Measurements from ENCODE around the gene TYSND1. TPM values are rescaled to one million over a fixed set of nuclear protein-coding genes. Genes with fewer than 3 reads are reported as not detected.

The TYSND1 gene
- total and polyA plus RNA-seq, 8 donors, result 1.2 to 79.4 (median 5.1) TPM

GRCh38 chr10:70093335-70093944, 53.1 kb downstream of the TYSND1 start:
- Histone ChIP-seq H3K4me3 (no peak overlapping the region), H3K9me3 (no peaks in the 10 kb centered on the region), H3K27ac (no peak overlapping the region), H3K4me1 (no peaks in the 10 kb centered on the region), H3K36me3 (peaks cover 4 to 87% (median 45%) of the 10 kb centered on the region in 4 donors), H3K27me3 (no peaks in the 10 kb centered on the region)
- WGBS, 5 donors, result 80 to 89% (median 86%) methylated on average over 9 of the region's 9 CpGs
- no peak for DNase-seq
- intact Hi-C loops (cut with DNase I; ENCODE audit: low total_unique reads), result no loop called here
- TF ChIP-seq POLR2AphosphoS5 (IDR thresholded peaks at IDR 0.05) (no peak), POLR2A (IDR thresholded peaks at IDR 0.05) (no peak), EP300 (IDR thresholded peaks at IDR 0.05) (no peak)
- TF ChIP-seq, protein P1, sequence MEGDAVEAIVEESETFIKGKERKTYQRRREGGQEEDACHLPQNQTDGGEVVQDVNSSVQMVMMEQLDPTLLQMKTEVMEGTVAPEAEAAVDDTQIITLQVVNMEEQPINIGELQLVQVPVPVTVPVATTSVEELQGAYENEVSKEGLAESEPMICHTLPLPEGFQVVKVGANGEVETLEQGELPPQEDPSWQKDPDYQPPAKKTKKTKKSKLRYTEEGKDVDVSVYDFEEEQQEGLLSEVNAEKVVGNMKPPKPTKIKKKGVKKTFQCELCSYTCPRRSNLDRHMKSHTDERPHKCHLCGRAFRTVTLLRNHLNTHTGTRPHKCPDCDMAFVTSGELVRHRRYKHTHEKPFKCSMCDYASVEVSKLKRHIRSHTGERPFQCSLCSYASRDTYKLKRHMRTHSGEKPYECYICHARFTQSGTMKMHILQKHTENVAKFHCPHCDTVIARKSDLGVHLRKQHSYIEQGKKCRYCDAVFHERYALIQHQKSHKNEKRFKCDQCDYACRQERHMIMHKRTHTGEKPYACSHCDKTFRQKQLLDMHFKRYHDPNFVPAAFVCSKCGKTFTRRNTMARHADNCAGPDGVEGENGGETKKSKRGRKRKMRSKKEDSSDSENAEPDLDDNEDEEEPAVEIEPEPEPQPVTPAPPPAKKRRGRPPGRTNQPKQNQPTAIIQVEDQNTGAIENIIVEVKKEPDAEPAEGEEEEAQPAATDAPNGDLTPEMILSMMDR (IDR thresholded peaks at IDR 0.05), result no peak

DNA sequence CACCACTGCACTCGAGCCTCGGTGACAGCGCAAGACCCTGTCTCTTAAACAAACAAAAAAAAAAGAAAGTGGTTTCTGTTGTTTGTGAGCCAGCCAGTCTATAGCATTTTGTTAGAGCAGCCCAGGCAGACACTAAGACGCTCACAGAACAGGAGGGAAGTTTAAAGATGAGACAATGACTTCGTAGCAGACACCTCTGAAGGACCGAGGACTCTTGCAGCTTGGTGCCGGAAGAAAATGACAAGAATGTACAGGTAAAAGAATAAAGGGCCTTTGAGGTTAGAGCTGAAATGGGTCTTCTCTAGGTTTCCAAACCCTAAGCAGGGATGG, 54.1 kb downstream of the TYSND1 start:
- peak overlapping the region in 2 of 5 donors; percentile 7 to 12 for H3K27ac ChIP-seq
- WGBS, 5 donors, result 82 to 90% (median 83%) methylated on average over 7 of the region's 7 CpGs

GRCh38 chr10:70090951-70091350, 55.5 kb downstream of the TYSND1 start:
- TF ChIP-seq EP300 (IDR thresholded peaks at IDR 0.05), result no peak
- TF ChIP-seq POLR2A (IDR thresholded peaks at IDR 0.05), result no peak
- no peak for TF ChIP-seq POLR2AphosphoS5 (IDR thresholded peaks at IDR 0.05)
- TF ChIP-seq, protein P1 (IDR thresholded peaks at IDR 0.05), result no peak
- Histone ChIP-seq H3K36me3 (peaks cover 3 to 68% (median 33%) of the 10 kb centered on the region in 4 donors), H3K27me3 (no peaks in the 10 kb centered on the region), H3K4me3 (no peak overlapping the region), H3K9me3 (no peaks in the 10 kb centered on the region), H3K27ac (no peak overlapping the region), H3K4me1 (no peaks in the 10 kb centered on the region)
- DNase-seq, result no peak
- intact Hi-C loops (cut with DNase I; ENCODE audit: low total_unique reads), result no loop called here
- whole genome bisulfite sequencing, 5 donors, result 92 to 97% (median 95%) methylated on average over 5 of the region's 5 CpGs

More for the DNA sequence above, 54.1 kb downstream of the TYSND1 start:
- Histone ChIP-seq H3K4me3 (no peak overlapping the region), H3K27me3 (no peaks in the 10 kb centered on the region), H3K9me3 (no peaks in the 10 kb centered on the region), H3K36me3 (peaks cover 4 to 81% (median 41%) of the 10 kb centered on the region in 4 donors), H3K4me1 (no peaks in the 10 kb centered on the region)
- TF ChIP-seq POLR2AphosphoS5 (IDR thresholded peaks at IDR 0.05) (no peak), POLR2A (IDR thresholded peaks at IDR 0.05) (no peak), EP300 (IDR thresholded peaks at IDR 0.05) (no peak)
- TF ChIP-seq, protein P1 (IDR thresholded peaks at IDR 0.05), result no peak
- no peak for DNase-seq
- intact Hi-C loops (cut with DNase I; ENCODE audit: low total_unique reads), result no loop called here

- 91 to 97% (median 97%) methylated on average over 8 of the region's 8 CpGs for WGBS, 5 donors
- Histone ChIP-seq H3K4me3 (no peak overlapping the region), H3K27me3 (no peaks in the 10 kb centered on the region), H3K4me1 (no peaks in the 10 kb centered on the region), H3K36me3 (peaks cover 0 to 59% (median 29%) of the 10 kb centered on the region in 4 donors), H3K27ac (no peak overlapping the region), H3K9me3 (no peaks in the 10 kb centered on the region)
- TF ChIP-seq, protein P1 (IDR thresholded peaks at IDR 0.05), result no peak
- no peak for TF ChIP-seq EP300 (IDR thresholded peaks at IDR 0.05)
- no peak for TF ChIP-seq POLR2AphosphoS5 (IDR thresholded peaks at IDR 0.05)
- TF ChIP-seq POLR2A (IDR thresholded peaks at IDR 0.05), result no peak
- no peak for DNase-seq
- intact Hi-C loops (cut with DNase I; ENCODE audit: low total_unique reads), result no loop called here
These were observed 56.5 kb downstream of the TYSND1 start for GRCh38 chr10:70090013-70090412.
